Mammary epithelial cell (primary cell): ENCODE data around the gene URB2.

Experiments used
- EZH2 ChIP-seq: IDR thresholded peaks from 2 replicates; pipeline ENCODE4 v1.6.1; 2012; ENCODE audit warnings: low read length, inconsistent platforms, borderline replicate concordance
- TF ChIP-seq, protein P1 (sequence below), 2 donors: IDR thresholded peaks in 1 of 2; conservative IDR thresholded peaks in 1 of 2; 2 replicates each; pipeline ENCODE4 v1.5.1; 2011 to 2012; ENCODE audit warnings: inconsistent platforms in 2 of 2, low read length in 2 of 2, mild to moderate bottlenecking in 2 of 2, control low read depth in 1 of 2, low read depth in 1 of 2; ENCODE audit not compliant: insufficient read depth in 1 of 2; ENCODE audit errors: extremely low read depth in 1 of 2

DNA sequence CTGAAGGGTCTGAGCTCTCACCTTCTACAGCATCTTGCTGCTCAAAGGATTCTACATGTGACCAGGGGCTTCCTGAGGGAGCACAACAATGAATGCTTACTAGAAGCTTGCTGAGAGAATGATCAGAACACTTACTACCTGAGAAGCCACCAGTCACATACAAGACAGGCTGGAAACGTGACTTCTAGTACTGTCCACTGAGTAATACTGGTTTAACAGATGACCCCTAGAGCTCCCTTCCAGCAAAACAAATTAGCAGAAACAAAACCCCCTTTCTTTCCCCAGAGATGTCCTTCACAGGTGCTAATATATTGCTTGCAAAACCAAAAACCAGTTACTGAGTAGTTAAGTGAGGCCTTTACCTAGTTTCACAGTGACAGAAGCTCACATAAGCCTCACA is 2.2 kb upstream of the URB2 start:
- TF ChIP-seq, protein P1, sequence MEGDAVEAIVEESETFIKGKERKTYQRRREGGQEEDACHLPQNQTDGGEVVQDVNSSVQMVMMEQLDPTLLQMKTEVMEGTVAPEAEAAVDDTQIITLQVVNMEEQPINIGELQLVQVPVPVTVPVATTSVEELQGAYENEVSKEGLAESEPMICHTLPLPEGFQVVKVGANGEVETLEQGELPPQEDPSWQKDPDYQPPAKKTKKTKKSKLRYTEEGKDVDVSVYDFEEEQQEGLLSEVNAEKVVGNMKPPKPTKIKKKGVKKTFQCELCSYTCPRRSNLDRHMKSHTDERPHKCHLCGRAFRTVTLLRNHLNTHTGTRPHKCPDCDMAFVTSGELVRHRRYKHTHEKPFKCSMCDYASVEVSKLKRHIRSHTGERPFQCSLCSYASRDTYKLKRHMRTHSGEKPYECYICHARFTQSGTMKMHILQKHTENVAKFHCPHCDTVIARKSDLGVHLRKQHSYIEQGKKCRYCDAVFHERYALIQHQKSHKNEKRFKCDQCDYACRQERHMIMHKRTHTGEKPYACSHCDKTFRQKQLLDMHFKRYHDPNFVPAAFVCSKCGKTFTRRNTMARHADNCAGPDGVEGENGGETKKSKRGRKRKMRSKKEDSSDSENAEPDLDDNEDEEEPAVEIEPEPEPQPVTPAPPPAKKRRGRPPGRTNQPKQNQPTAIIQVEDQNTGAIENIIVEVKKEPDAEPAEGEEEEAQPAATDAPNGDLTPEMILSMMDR (conservative IDR thresholded peaks at IDR 0.05 in 1 of 2, IDR thresholded peaks at IDR 0.05 in 1 of 2; ENCODE audit: extremely low read depth in 1 of 2, insufficient read depth in 1 of 2, low read depth in 1 of 2, low read length in 2 of 2), result no peak
- TF ChIP-seq EZH2, result no peak
